Kidney epithelial cell (primary cell): ENCODE data around the gene CA10. TPM values are rescaled to one million over a fixed set of nuclear protein-coding genes. Genes with fewer than 3 reads are reported as not detected.

Experiments
- DNase-seq: peaks from one replicate; pipeline ENCODE4 v3.0.0-alpha.2; 2010; ENCODE audit warnings: low read depth
- H3K27me3 ChIP-seq: 2 replicates; pipeline ENCODE4 v1.6.0; 2011; ENCODE audit warnings: low read length; ENCODE audit not compliant: control insufficient read depth, insufficient read depth
- H3K36me3 ChIP-seq: 2 replicates; pipeline ENCODE4 v1.5.1; 2011; ENCODE audit warnings: low read length; ENCODE audit not compliant: control insufficient read depth, insufficient read depth
- H3K4me3 ChIP-seq: 2 replicates; pipeline ENCODE4 v1.5.1; 2011; ENCODE audit warnings: low read depth, mild to moderate bottlenecking, control low read depth, low read length
- total RNA-seq: library from RNA; depleted of rRNA; stranded (reverse); fragments of >200 nt; gene quantifications from 2 replicates; pipeline ENCODE4 v1.2.3, GENCODE V29; 2015
- TF ChIP-seq, protein P1 (sequence below): IDR thresholded peaks from 2 replicates; pipeline ENCODE4 v1.5.1; 2011; ENCODE audit warnings: mild to moderate bottlenecking, moderate library complexity, low read length, control low read depth, inconsistent platforms; ENCODE audit not compliant: insufficient read depth, poor library complexity, severe bottlenecking

Gene CA10
- total RNA-seq, 1 donor from 2014 or later, result 0.13 TPM

DNA sequence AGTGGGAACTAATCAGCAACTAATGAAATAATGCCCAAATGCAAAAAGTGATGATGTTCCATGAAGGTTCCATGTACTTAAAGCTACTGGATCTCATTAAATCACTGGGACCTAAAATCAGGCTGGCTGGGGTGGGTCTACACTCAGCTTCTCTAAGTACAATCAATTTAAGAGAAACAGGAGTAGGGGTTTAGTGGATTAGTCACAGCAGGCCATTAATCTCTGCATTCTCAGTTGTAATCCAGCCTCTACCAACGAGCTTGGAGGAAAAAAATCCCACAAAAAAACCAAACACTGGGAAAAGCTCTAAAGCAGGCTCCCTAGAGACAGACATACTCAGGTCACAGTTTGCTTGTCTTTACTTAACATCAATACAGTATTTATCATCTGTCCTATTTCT is 15.0 kb downstream of the CA10 start:
- TF ChIP-seq, protein P1, sequence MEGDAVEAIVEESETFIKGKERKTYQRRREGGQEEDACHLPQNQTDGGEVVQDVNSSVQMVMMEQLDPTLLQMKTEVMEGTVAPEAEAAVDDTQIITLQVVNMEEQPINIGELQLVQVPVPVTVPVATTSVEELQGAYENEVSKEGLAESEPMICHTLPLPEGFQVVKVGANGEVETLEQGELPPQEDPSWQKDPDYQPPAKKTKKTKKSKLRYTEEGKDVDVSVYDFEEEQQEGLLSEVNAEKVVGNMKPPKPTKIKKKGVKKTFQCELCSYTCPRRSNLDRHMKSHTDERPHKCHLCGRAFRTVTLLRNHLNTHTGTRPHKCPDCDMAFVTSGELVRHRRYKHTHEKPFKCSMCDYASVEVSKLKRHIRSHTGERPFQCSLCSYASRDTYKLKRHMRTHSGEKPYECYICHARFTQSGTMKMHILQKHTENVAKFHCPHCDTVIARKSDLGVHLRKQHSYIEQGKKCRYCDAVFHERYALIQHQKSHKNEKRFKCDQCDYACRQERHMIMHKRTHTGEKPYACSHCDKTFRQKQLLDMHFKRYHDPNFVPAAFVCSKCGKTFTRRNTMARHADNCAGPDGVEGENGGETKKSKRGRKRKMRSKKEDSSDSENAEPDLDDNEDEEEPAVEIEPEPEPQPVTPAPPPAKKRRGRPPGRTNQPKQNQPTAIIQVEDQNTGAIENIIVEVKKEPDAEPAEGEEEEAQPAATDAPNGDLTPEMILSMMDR, result no peak
- no peak for DNase-seq
- no peaks in the 10 kb centered on the region for H3K36me3 ChIP-seq
- H3K27me3 ChIP-seq, result no peaks in the 10 kb centered on the region
- H3K4me3 ChIP-seq, result no peak overlapping the region

DNA sequence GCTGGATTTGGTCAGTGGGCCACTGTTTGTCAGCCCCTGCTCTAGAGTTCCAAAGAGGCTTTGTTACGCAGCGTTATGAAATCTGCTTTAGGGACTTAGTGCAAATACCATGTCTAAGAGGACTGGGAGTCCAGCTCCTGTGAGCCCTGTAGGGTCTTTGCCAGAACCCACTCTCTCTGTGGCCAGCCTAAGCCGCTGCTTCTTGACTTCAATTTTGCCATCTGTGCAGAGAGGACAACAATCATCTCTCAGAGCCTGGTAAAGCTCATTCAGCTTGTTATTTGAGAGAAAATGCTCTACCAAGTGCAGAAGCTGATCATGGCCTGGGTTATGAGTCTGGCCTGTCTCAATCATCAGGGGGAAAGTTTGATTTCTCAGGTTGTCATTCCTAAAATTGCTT is 17.9 kb downstream of the CA10 start:
- Histone ChIP-seq H3K36me3 (no peaks in the 10 kb centered on the region), H3K27me3 (no peaks in the 10 kb centered on the region), H3K4me3 (no peak overlapping the region)
- no peak for DNase-seq
- TF ChIP-seq, protein P1, result no peak

DNA sequence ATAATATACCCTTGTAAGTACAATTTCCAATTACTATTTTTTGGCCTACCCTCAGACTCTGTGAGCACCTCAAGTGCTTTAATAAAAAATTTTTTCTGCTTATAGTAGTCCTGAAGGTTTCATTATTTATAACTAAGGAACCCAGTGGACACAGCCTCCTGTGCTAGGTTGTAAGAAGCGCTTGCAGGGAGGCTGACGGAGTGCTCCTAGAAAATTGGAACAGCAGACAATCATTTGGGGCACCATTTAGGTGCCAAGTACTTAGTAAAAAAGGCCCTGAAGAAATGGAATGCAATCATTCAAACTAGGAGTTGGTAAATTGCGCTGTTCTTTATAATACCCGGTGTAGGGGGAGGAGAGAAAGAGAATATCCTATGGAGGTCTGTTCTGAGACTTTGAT is 19.8 kb downstream of the CA10 start:
- no peak overlapping the region for H3K4me3 ChIP-seq
- TF ChIP-seq, protein P1, result no peak
- no peaks in the 10 kb centered on the region for H3K36me3 ChIP-seq
- H3K27me3 ChIP-seq, result no peaks in the 10 kb centered on the region
- no peak for DNase-seq

DNA sequence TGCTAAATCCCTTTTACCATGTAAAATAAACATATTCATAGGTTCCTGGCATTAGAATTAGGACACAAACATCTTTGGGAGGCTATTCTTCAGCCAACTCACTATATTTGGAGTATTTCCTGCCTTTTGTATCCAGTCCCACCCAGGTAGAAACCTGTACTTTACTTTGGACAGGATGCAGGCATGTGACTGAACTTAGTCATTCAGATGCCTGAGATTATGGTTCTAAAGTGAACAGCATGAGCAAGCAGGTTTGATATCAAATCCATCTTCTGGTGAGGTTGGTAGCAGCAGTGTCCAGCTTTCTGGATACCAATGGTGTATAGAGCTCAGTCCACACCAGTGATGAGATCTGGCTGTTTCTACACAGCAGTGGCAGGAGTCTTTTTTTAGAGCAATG is 20.2 kb downstream of the CA10 start:
- H3K36me3 ChIP-seq, result no peaks in the 10 kb centered on the region
- no peaks in the 10 kb centered on the region for H3K27me3 ChIP-seq
- TF ChIP-seq, protein P1, result no peak
- no peak for DNase-seq
- no peak overlapping the region for H3K4me3 ChIP-seq

DNA sequence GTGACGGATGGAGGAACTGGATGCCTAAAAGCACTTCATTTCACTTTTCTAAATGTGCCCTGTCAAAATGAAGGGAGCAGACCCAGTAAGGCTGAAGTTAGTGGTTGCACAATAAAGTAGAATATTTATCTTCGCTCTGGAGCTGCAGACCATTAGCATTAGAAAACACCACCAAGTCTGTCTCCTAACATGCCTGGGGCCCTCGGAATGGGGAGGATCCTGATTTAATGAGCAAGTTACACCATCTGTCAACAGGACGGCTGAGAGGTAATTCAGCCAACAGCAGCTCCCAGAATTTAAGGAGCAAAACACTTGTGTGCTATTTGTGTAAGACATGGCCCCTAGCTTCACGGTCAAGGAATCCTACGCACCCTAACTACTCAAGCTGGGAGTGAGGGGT is 22.3 kb downstream of the CA10 start:
- no peak overlapping the region for H3K4me3 ChIP-seq
- DNase-seq, result no peak
- no peaks in the 10 kb centered on the region for H3K36me3 ChIP-seq
- H3K27me3 ChIP-seq, result no peaks in the 10 kb centered on the region
- TF ChIP-seq, protein P1, result no peak

DNA sequence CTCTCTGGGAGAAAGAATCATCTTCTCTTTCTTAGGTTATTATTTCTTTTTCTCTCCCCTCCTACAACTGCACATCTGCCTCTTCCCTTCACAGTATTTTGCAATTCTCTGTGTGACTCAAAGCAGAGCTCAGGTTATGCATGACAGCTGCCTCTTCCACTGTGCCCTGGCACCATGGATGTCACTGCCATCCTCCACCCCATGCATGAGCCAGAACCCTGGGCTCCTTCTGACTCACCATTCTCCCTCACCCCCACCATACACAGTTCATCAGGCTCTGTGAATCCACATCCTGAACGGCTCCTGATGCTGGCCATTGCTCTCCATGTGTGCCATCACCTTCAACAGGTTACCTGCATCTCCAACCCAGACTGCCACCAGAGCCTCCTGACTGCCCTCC is 23.9 kb downstream of the CA10 start:
- Histone ChIP-seq H3K36me3 (no peaks in the 10 kb centered on the region), H3K27me3 (no peaks in the 10 kb centered on the region), H3K4me3 (no peak overlapping the region)
- TF ChIP-seq, protein P1, result no peak
- DNase-seq, result peak; percentile 32
